Adrenal gland (tissue), 12 donors: ENCODE measurements around the gene BOD1L1. TPM values are rescaled to one million over a fixed set of nuclear protein-coding genes. Genes with fewer than 3 reads are reported as not detected.

Experiments used
- DNase-seq, 7 donors: peaks; one replicate each; pipeline ENCODE4 v3.0.0-alpha.2; 2019 to 2020
- H3K27ac ChIP-seq, 5 donors: fragments of 200-600 bp; sonication (generic) in 4 of 5; 1 replicate in 3 of 5; 2 replicates in 2 of 5; pipeline versions ENCODE4 v1.5.1 to v1.8.0; 2016 to 2020; ENCODE audit warnings: mild to moderate bottlenecking in 1 of 5
- H3K27me3 ChIP-seq: fragments of 200-600 bp; 2 replicates; pipeline ENCODE4 v1.8.0; 2021
- H3K36me3 ChIP-seq, 2 donors: fragments of 200-600 bp; replicated peaks in 1 of 2; 1 replicate in 1 of 2; 2 replicates in 1 of 2; pipeline versions ENCODE4 v1.5.1 to v1.8.0; 2018 to 2022
- H3K4me1 ChIP-seq, 2 donors: fragments of 200-600 bp; replicated peaks in 1 of 2; 1 replicate in 1 of 2; 2 replicates in 1 of 2; pipeline versions ENCODE4 v1.5.1 to v1.8.0; 2018 to 2021
- H3K4me3 ChIP-seq, 4 donors: fragments of 200-600 bp; sonication (generic) in 3 of 4; one replicate each; pipeline ENCODE4 v1.5.1; 2016 to 2018
- H3K9me3 ChIP-seq, 3 donors: fragments of 200-600 bp; sonication (generic) in 1 of 3; replicated peaks in 1 of 3; 1 replicate in 2 of 3; 2 replicates in 1 of 3; pipeline versions ENCODE4 v1.5.1 to v1.8.0; 2016 to 2021
- POLR2A ChIP-seq, 2 donors: fragments of 450-650 bp; IDR thresholded peaks; one replicate each; pipeline ENCODE4 v1.6.1; 2017; ENCODE audit warnings: antibody characterized with exemption in 2 of 2, mild to moderate bottlenecking in 2 of 2, moderate library complexity in 1 of 2
- WGBS, 4 donors: extraction: QIAGEN DNeasy Blood & Tissue Kit in 2 of 4; methylation state at CpG; one replicate each; pipeline versions ENCODE4 v1.1.5 to v1.1.7; 2013 to 2017; 5-methylcytosine and 5-hydroxymethylcytosine counted together
- intact Hi-C, 2 donors: fragments of 100-400 bp; cut with DNase I; formaldehyde crosslinking; loops; one replicate each; pipeline versions ENCODE4 v1.14.1 to v1.15.0; 2022 to 2023
- microRNA-seq, 3 donors: library from miRNA; unstranded; fragments of <30 nt; microRNA quantifications; one replicate each; pipeline ENCODE4, GENCODE V29; 2017 to 2020
- polyA plus RNA-seq, 3 donors: library from polyadenylated mRNA; stranded (reverse); fragments of 200-250 nt in 2 of 3; fragments of 350-450 nt in 1 of 3; fragmentation: Illumina TruSeq in 1 of 3; extraction: RNeasy Lipid Tissue Mini Kit (QIAGEN cat#74804) in 1 of 3; gene quantifications; one replicate each; pipeline ENCODE4 v1.2.3, GENCODE V29; 2013 to 2014
- small RNA-seq, 2 donors: library from RNA; depleted of rRNA; stranded (forward); fragments of <200 nt; gene quantifications; one replicate each; pipeline ENCODE3, GENCODE V24; 2016
- total RNA-seq, 9 donors: library from RNA; depleted of rRNA in 4 of 9; stranded (reverse); fragments of >200 nt in 4 of 9; fragments of 120-200 nt in 1 of 9; fragmentation: NEBNext Ultra II Directional in 1 of 9; extraction: Animal tissue kit (Norgen Biotek cat#: 25700) in 1 of 9; gene quantifications; one replicate each; pipeline versions ENCODE4 v1.1.0 to v1.2.4, GENCODE V29; 2013 to 2023
- TF ChIP-seq, protein P1 (sequence below), 6 experiments: fragments of 450-650 bp in 4 of 6; fragments of 200-600 bp in 2 of 6; sonication (generic) in 1 of 6; IDR thresholded peaks; 1 replicate in 5 of 6; 2 replicates in 1 of 6; pipeline versions ENCODE4 v1.5.1 to v1.8.0; 2016 to 2021; ENCODE audit warnings: antibody characterized with exemption in 6 of 6, mild to moderate bottlenecking in 2 of 6, moderate library complexity in 1 of 6
- donor health status: healthy with polysubstance abuse.
- donor health status: Bipolar disorder and iron deficiency.
- donor health status: DM: yes; HTN: yes; CAD: no.
- donor health status: DM: no; HTN: no; CAD: no.
- donor health status: DM: no; HTN: no; CAD: no.
- donor health status: DM: yes; HTN: yes; CAD: no.

The BOD1L1 gene
- total and polyA plus RNA-seq, 12 donors = 7.4 to 31.0 (median 20.7) TPM

DNA sequence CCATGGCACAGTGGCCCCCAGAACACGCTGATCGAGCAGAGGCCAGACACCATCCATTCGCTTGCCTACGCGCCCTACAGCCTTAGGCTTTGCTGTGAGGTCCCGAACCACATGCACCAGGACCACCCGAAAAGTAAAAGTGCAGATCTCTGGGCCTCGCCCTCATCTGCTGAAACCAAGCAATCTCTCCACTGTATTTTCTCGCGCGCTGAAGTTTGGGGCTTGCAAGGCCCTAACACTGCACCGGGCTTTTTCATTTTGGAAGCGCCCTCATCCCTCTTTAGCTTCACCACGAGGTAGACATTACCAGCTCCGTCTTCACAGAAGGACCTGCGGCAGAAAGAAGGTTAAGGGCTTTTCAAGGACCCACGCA, 104.4 kb downstream of the BOD1L1 start:
- DNase-seq = no peak
- H3K4me3 ChIP-seq = no peak overlapping the region
- intact Hi-C loops = no loop called here
- H3K36me3 ChIP-seq = no peaks in the 10 kb centered on the region
- H3K4me1 ChIP-seq = no peaks in the 10 kb centered on the region
- no peaks in the 10 kb centered on the region for H3K9me3 ChIP-seq
- WGBS, 4 donors = 11 to 13% (median 13%) methylated on average over 9 to 17 of the region's 17 CpGs; no CpG with 5 or more reads in 1 of the 4 donors
- peaks cover 90% of the 10 kb centered on the region for H3K27me3 ChIP-seq
- H3K27ac ChIP-seq = no peak overlapping the region
- TF ChIP-seq, protein P1, sequence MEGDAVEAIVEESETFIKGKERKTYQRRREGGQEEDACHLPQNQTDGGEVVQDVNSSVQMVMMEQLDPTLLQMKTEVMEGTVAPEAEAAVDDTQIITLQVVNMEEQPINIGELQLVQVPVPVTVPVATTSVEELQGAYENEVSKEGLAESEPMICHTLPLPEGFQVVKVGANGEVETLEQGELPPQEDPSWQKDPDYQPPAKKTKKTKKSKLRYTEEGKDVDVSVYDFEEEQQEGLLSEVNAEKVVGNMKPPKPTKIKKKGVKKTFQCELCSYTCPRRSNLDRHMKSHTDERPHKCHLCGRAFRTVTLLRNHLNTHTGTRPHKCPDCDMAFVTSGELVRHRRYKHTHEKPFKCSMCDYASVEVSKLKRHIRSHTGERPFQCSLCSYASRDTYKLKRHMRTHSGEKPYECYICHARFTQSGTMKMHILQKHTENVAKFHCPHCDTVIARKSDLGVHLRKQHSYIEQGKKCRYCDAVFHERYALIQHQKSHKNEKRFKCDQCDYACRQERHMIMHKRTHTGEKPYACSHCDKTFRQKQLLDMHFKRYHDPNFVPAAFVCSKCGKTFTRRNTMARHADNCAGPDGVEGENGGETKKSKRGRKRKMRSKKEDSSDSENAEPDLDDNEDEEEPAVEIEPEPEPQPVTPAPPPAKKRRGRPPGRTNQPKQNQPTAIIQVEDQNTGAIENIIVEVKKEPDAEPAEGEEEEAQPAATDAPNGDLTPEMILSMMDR (IDR thresholded peaks at IDR 0.05) = no peak
- TF ChIP-seq POLR2A (IDR thresholded peaks at IDR 0.05) = no peak

DNA sequence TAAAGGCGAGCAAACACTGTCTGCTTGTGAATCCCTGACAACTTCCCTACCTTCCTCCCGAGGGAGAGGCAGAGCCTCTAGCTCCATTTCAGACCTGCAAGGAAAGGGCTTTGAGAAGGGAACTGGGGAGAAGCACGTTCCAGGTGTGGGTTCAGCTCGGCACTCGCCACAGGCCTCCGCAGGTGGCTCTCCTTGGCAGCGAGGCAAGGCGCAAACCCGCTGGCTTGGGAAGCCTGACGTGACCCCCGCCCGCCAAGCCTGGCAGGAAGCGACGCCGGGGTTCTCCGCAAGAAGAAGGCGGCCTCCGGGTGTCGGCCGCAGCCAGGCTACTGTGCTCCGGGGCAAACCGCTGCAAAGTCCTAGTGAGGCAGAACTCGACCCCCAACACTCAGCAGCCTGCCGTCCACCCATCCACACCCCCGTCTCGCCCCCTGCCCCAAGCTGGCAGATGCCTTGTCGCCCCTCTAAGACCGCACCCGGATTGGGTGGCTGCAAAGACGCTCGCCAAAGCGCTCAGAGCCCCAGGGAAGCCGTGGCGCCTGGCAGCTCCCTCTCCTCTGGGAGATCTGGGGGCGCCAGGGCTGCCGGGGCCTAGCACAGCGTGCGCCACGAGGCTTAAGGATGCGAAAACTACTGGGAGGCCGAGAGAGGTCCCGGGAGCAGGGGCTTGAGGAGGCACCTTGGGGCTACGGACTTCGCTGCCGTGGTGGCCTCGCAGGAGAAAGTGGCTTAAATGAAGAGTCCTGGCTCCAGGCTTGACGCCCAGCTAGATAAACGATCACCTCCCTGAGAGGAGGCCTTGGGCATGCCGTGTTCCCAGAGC, 105.0 kb downstream of the BOD1L1 start:
- no peak overlapping the region for H3K4me3 ChIP-seq
- no peak for TF ChIP-seq POLR2A (IDR thresholded peaks at IDR 0.05)
- TF ChIP-seq, protein P1 (IDR thresholded peaks at IDR 0.05) = no peak
- intact Hi-C loops = no loop called here
- peaks cover 84% of the 10 kb centered on the region for H3K27me3 ChIP-seq
- H3K27ac ChIP-seq = no peak overlapping the region
- no peaks in the 10 kb centered on the region for H3K36me3 ChIP-seq
- H3K9me3 ChIP-seq = no peaks in the 10 kb centered on the region
- no peaks in the 10 kb centered on the region for H3K4me1 ChIP-seq
- DNase-seq = no peak
- 4 to 16% (median 7%) methylated on average over 12 to 49 of the region's 49 CpGs for WGBS, 4 donors

DNA sequence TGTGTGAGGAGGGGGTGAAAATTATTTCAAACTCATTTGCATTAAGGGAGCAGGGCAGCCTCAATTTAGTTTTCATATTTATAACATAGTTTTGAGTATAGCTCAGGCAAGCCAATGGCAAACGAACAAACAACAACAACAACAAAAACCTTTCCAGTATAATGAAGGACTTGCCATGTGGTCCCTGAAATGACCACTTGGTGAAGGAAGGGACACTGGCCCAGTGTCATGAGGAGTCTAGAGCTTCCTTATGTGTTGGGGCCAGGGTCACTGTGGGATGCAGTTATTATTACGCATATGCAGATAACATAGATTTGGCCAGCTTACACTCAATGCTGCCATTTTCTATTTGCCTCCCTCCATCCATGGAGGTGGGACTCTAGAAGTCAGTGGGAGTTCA, 106.5 kb downstream of the BOD1L1 start:
- Histone ChIP-seq H3K9me3 (no peaks in the 10 kb centered on the region), H3K36me3 (no peaks in the 10 kb centered on the region), H3K4me1 (no peaks in the 10 kb centered on the region), H3K27ac (no peak overlapping the region), H3K4me3 (no peak overlapping the region), H3K27me3 (peaks cover 76% of the 10 kb centered on the region)
- TF ChIP-seq POLR2A (IDR thresholded peaks at IDR 0.05) = no peak
- TF ChIP-seq, protein P1 (IDR thresholded peaks at IDR 0.05) = no peak
- no peak for DNase-seq
- WGBS, 4 donors = 43 to 53% (median 48%) methylated on average over 2 of the region's 2 CpGs
- intact Hi-C loops = no loop called here

Small RNA genes within 50 kb of the gene (microRNA-seq; reads per million reads assigned to microRNA genes)
- 0 to 0.76 (median 0.57) reads per million in 3 donors for gene MIR5091

Small RNA genes within 50 kb of the gene (small RNA-seq; reads per million reads assigned to genes)
- 0.08 to 0.36 reads per million in 2 donors for gene MIR5091

Other genes with a start within 250 kb of the BOD1L1 start
- 10 to 100 TPM in 8 of 9 donors, 1 to 10 TPM in 1; 9.7 to 23.1 (median 15.0) TPM for gene RAB28, start 143.4 kb downstream of the BOD1L1 start, total RNA-seq
- 10 to 100 TPM; 10.9 to 21.5 (median 17.2) TPM for gene RAB28, start 143.4 kb downstream of the BOD1L1 start, polyA plus RNA-seq
- gene NKX3-2, start 83.2 kb downstream of the BOD1L1 start, total RNA-seq = under 1 TPM in 6 of 9 donors, not detected in 3; 0.06 to 0.50 (median 0.28) TPM
- gene NKX3-2, start 83.2 kb downstream of the BOD1L1 start, polyA plus RNA-seq = under 1 TPM in 1 of 3 donors, not detected in 2; 0.13 TPM